IPS DF 4.7 (cell line): ENCODE results near the gene STX2.
"Not testable (repeated sequence)": the region's sequence is repeated elsewhere in the genome, so short reads cannot be mapped to it uniquely, and the experiment has no call there.

ENCODE experiments used
- DNase-seq: peaks from one replicate; pipeline ENCODE4 v3.0.0-alpha.2; 2013; ENCODE audit warnings: low spot score; ENCODE audit errors: extremely low read depth

The STX2 gene

DNA sequence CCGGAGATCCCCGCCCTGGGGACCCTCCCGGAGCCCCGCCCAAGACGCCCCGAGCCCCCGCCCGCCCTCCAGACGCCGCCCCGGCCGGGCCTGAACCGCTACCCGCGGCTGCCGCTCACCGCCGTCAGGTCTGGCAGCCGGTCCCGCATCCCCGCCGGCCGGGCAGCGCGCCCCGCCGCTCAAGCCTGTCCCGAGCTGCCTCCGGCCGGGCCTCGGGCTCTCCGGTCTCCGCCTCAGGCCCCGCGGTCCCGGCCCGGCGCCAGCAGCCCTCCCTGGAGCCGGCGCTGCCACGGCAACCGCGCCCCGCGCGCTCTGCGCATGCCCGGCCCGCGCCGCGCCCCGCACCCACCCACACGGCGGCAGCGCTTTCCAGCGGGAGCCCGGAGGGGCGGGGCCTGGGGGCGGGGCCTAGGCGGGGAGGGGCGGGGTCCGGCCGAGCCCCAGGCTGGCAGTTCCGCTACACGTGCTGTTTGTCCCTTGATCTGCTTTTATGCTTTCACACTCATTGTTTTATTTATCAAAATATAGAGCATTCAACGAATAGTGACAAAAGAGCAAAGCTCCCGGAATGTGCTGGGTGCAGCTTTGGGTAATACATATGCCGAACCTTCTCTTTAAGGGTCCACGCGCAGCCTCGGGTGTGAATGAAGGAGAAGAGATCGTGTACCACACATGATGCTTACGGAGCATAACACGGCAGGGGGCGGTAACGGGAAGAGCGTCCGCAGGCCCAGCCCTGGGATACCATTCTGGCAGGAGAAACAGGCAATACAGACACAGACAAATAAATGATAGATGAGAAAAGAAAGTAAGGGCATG, at the start of gene STX2:
TSS of gene STX2 (minus strand) at position 300 of the 819 bp plus-strand sequence. CDS start at position 149, 151 bp downstream.
- no peak for DNase-seq

DNA sequence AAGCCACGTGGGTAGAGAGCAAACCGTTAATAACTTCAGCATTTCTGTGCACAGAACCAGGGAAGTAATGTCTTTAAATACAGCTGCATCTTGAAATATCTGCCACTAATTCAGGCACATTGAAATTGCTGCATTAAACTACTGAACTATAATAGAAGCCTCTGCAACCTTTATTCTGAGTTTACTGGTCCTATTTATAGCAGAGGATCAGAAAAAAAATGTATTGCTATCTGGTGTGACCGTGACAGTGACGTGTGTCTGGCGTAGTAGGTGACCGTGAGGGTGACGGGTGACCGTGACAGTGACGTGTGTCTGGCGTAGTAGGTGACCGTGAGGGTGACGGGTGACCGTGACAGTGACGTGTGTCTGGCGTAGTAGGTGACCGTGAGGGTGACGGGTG, 48.1 kb upstream of the STX2 start:
- not testable (repeated sequence) for DNase-seq

DNA sequence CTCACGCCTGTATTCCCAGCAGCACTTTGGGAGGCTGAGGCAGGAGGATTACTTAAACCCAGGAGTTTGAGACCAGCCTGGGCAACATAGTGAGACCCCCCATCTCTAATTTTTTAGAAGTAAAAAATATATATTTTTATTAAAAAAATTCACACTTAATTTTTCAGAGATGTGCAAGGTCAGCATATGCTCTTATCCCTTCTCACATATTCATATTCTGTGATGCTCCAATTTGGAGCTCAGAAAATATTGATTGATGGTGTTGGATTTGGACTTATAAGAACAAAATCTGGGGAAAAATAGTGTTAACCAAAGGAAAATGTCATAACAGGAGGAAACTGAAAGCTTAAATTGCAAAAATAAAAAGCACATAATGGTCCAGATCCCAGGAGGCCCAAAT, 42.5 kb upstream of the STX2 start:
- no peak for DNase-seq

DNA sequence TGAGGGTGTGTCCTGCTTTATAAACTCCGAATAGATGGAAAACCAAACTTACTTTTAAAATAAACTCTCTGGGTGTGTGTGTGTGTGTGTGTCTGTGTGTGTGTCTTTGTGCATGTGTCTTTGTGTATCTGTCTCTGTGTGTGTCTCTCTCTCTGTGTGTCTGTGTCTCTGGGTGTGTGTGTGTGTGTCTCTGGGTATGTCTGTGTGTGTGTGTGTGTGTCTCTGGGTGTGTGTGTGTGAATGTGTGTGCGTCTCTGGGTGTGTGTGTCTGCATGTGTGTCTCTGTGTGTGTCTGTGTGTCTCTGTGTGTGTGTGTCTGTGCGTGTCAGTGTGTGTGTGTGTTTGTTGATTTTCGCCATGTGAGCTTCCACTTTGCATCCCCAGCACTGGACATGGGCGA, 42.0 kb upstream of the STX2 start:
- no peak for DNase-seq

DNA sequence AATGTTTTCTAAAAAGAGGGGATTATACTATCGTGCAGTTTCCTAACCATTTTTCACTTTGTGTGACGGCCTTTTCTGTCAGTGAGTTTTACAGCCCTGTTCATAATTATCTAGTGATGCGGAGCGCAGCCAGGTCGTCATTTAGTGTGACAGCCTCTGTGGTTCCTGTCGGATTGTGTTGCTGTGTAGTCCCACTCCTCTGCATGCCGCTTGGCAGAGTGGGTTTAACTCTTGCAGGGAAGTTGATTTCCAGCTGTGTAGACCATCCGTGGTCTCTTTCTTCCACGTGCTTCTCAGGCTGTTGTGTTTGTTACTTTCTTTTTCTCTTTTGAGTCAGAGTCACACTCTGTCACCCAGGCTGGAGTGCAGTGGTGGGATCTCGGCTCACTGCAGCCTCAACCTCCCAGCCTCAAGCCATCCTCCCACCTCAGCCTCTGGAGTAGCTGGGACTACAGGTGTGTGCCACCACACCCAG, 41.4 kb upstream of the STX2 start:
- no peak for DNase-seq

DNA sequence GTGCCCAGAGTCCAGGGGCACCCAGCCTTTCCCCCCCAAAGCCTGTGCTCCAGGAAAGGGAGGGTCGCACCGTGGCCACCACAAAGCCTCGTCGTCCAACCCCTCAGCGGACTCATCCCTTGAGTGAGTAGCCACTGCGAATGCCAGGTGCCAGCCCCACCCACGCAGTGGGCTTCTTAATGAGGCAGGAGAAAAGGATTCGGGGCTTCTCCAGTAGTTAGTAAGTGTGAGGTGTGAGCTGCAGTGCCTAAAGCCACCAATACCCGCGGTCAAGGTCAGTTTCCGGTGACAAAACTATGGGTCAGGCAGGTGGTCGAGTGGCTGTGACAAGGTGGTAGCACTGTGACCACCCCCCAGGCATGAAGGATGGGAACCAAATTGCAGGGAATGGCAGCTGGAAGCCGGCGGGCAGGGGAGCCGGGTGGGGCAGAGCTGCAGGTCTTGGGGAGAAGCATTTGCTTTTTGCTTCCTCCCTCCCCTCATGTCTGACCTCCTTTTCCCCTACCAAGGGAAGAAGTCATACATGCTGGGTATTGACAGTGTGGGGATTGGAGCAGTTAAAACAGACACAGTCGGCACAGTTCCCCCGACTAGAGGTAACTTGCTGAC, 40.8 kb upstream of the STX2 start:
- no peak for DNase-seq

DNA sequence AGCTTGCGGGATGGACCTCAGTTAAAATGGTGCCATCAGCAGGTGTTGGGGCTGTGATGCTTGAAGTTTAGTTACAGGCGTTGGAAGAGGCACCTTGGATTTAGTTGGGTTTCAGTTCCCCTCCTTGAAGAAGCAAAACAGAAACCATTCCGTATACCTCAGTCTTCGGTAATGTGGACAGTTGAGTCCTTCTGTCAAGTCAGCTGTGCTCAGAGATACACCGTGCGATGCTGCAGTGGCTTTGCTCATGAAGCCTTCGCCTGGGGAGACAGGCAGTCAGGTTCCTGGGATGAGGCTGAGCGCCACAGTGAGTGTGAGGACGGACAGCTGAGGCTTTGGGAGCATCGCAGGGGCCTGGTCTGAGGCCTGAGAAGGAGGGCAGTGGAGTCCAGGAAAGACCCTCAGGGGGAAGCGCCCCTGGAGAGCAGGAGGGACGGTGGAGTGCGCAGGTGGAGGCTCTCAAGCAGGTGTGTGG, 40.2 kb upstream of the STX2 start:
- DNase-seq, result no peak

DNA sequence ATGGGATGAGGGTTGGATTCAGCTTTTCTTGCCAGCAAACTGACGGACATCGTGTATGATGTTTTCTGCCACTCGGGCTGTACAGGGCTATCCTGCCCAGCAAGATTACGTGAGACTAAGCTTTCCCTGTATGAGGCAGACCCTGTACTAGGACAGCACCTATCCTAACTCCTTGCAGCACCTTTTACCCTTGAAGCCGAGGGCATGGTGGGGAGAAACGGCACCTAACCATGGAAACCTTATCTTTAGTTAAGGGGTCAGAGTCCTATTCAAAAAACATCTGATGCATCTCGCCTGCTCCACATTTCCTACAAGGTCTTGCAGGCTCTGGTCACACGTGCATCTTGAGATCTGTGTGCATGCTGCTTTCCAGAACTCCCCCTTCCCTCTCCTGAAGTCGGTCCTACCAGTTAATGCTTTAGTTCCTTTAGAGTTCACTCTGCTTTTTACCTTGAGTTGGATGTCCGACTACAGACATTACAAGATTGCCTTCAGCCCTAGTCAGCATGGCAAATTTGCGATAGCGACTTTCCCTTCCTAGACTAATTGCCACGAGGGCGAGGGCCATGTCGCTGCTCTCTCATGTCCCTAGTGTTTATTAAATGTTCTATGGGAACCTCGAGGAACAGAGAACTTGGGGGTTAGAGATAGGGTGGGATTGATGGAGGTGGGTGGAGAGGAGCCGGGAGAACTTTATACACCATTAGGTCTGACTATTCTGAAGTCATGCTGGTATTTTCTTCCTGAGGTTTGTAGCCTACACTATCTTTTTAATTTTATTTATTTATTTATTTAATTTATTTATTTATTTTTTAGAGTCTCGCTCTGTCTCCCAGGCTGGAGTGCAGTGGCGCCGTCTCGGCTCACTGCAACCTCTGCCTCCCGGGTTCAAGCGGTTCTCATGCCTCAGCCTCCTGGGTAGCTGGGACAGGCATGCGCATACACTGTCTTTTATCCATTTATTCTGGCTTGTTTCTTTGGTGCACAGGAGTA, 39.4 kb upstream of the STX2 start:
- no peak for DNase-seq

DNA sequence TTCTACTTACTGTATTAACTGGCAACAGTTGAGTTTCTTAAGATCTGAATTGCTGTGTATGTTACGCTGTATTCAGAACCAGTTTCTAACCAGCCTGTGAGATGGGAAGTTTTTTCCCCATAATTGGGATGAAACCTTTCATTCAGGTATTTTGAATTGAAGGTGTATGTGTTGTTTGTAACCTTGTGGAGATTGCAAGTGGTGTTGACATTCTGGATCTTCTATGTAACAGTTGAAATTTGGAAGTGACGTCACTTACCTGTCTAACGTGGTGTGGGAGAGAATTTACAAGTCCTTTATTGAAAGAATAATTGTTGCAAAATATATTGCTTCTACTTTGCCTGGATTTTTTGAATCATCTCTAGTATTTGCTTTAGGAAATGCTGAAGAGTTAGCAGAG, 38.3 kb upstream of the STX2 start:
- no peak for DNase-seq

DNA sequence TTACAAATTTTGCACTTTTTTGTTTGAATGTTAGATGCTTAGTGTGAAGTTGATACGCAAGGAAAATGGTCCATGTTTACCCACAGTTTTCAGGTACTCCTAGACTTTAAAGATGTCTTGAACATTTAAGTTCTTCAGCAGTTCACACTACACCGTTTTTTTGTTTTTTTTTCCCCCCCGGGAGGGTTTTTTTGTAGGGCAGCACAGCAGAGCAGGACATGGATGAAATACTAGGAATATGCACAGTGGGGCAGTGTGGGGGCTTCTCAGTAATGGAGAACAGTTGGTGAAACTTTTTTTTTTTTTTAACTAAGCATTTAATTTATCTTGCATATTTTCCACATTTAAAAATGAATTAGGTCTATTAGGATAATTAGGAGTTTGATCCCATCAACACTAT, 37.7 kb upstream of the STX2 start:
- DNase-seq, result no peak

DNA sequence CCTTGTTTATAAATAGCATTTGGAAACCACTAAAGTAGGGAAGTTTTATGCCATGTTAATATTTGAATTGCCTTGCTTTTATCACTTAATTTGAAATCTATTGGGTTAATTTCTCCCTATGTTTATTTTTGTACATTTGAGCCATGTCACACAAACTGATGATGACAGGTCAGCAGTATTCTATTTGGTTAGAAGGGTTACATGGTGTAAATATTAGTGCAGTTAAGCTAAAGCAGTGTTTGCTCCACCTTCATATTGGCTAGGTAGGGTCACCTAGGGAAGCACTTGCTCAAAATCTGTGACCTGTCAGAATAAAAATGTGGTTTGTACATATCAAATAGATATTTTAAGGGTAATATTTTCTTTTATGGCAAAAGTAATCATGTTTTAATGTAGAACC, 37.2 kb upstream of the STX2 start:
- DNase-seq, result no peak

DNA sequence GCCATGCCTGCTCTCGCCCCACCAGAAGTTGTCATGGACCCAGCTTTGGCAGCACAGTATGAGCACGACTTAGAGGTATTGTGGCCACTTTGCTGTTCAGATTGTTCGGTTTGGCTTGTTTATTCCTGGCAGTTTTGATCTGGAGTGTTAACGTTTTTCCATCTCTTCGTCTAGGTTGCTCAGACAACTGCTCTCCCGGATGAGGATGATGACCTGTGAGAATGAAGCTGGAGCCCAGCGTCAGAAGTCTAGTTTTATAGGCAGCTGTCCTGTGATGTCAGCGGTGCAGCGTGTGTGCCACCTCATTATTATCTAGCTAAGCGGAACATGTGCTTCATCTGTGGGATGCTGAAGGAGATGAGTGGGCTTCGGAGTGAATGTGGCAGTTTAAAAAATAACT, 36.7 kb upstream of the STX2 start:
- not testable (repeated sequence) for DNase-seq

DNA sequence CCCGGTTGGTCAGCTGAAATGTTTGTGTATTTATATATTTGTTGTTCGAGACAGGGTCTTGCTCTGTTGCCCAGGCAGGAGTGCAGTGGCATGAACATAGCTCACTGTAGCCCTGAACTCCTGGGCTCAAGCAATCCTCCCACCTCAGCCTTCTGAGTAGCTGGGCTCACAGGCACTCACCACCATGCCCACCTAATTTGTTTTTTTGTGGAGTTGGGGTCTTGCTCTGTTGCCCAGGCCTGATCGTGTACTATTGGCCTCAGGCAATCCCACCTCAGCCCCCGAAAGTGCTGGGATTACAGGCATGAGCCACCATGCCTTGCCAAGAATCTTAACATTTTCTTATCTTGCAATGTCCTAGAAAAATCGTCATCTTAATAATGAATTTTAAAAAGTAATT, 36.1 kb upstream of the STX2 start:
- no peak for DNase-seq

DNA sequence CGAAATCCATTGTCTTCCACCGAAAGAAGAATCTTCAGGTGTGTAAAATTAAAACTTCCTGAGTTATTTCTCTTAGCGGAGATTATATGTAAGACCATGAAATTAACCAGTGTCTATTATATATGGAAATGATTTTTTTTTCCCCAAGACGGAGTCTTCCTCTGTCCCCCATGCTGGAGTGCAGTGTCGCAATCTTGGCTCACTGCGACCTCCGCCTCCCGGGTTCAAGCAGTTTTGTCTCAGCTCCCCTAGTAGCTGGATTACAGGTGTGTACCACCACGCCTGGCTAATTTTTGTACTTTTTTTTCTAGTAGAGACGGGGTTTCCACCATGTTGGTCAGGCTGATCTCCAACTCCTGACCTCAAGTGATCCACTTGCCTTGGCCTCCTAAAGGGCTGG, 35.6 kb upstream of the STX2 start:
- no peak for DNase-seq

DNA sequence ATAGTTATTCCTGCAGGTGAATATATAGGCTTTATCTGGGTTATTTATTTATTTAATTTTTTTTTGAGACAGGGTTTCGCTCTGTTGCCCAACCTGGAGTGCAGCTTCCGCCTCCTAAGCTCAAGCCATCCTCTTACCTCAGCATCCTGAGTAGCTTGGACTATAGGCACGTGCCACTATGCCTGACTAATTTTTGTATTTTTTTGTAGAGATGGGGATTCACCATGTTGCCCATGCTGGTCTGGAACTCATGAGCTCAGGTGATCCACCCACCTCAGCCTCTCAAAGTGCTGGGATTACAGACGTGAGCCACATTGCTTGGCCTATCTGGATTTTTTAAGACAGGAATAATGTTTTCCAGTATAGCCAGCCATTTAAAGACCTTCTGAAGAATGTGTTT, 34.8 kb upstream of the STX2 start:
- DNase-seq, result no peak

DNA sequence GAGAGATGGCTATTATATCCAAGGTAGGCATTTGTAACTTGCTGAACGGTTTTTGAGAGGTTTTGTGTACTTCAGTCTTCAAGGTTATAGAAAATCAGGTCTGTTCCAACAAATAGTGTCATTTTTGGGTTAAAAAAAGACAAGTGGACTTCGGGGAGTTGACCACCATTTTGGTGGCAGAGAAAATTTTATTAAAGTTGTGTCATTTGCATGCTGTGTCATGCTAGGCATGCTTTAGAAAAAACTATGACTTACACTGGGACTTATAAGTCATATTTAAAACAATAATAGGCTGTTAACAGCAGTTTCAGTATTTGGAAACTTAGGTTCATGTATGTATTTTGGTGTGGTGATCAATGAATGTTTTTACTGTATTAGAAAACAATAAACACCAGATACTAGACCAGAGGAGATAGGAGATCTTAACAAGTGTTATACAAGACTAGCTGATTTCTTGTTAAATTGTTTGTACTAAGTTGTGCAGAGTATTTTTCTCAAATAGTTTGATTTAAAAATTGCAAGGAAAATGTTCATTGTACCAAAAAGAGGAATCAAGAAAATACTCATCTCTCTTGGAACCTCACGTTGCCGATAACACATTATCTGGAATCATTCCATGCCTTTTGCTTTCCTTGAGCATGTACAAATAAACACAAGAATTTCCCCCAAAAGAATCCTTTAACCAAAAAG, 34.2 kb upstream of the STX2 start:
- DNase-seq, result no peak

DNA sequence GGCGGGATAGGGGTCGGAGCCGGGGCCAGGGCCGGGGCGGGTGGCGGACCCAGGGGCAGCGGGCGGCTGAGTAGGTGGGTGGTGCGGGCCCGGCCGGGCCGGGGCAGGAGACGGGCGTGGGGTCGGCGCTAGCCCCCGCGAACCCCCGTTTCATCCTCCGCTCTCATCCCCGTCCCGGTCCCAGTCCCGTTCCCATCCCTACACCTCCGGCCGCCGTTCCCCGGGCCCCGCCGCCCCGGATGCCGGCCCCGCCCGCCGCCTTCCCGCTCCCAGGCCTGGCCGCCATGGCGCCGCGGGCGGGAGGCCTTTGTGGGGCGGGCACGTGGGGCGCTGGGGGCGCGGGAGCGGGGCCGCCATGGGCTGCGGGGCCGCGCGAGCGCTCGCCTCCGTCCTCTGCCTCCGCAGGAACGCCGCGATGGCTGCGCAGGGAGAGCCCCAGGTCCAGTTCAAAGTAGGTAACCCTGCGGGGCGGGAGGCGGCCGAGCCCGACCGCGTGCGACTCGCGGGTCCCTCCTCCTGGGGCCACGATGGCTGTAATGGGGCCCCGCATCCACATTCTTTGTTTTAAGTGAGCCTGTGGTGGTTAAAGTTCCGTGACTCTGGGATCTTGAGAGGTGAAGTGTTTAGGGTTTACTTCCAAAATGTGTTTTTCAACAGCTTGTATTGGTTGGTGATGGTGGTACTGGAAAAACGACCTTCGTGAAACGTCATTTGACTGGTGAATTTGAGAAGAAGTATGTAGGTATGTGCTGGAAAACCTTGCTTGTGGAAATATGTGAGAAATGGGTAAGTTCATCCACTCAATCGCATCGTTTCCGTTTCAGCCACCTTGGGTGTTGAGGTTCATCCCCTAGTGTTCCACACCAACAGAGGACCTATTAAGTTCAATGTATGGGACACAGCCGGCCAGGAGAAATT, 33.4 kb upstream of the STX2 start:
- DNase-seq, result no peak

DNA sequence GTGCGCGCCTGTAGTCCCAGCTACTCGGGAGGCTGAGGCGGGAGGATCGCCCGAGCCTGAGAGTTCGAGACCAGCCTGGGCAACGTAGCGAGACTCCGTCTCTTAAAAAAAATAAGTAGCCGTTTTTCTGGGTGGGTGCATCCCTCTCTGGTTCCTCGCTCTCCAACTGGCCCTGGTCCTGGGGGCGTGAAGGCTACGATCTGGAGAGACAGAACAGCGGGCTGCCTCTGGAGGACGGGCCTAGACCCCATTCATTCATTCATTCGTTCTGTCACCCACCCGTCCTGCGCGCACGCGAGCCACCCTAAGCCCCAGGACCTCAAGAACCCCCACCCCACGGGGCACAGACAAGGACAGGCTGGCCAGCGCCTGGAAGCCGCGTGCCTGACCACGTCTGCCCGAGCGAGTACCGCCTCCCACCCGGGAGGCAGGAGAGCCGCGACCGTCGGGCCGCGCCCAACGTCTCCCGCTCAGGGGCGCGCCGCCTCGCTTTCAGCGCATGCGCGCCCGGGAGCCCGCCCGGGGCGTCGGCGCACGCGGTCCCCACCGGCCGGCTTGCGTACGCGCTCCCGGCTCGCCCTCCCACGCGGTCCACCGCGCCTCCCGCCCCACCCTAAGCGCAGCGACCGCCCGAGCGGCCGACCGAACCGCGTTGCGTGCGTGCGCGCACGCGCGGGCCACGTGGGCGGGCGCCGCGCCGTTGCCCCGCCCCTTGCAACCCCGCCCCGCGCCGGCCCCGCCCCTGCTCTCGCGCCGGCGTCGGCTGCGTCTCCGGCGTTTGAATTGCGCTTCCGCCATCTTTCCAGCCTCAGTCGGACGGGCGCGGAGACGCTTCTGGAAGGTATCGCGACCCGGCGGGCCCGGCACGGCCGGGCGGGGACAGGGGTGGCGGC, 32.5 kb upstream of the STX2 start, which contains the start of gene RAN:
TSS of gene RAN (plus strand) at position 781 of the 893 bp plus-strand sequence. CDS start 528 bp downstream, outside the sequence.
- DNase-seq, result no peak
